ENCODE results near the gene ZNF385C. TPM values are rescaled to one million over a fixed set of nuclear protein-coding genes. Genes with fewer than 3 reads are reported as not detected.

The ZNF385C gene
- polyA plus RNA-seq, 4 donors, result 0.31 to 2.3 TPM; not detected in 2

DNA sequence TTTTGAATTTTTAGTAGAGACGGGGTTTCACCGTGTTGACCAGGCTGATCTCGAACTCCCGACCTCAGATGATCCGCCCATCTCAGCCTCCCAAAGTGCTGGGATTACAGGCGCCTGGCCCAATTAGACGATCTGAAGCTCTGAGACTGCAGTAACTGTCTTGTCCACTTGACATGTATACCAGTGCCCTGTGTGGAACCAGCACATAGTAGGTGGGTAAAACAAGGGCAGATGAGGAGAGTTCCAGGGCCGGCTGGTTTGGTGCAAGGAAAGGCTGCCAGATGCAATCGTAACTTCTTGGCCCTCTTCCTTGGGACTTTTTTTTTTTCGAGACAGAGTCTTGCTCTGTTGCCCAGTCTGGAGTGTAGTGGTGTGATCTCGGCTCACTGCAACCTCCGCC lies 50.9 kb downstream of the ZNF385C start:
- no peak overlapping the region for H3K27ac ChIP-seq (ENCODE audit: low read depth in 1 of 3, low read length in 2 of 3)
- DNase-seq, result no peak
- FAIRE-seq, result no peak
- peaks cover 0 to 7% (median 0%) of the 10 kb centered on the region in 3 donors for H3K4me1 ChIP-seq (ENCODE audit: control insufficient read depth in 3 of 3, insufficient read depth in 2 of 3, low read depth in 1 of 3, low read length in 2 of 3)
- peaks cover 0 to under 1% (median 0%) of the 10 kb centered on the region in 3 donors for H3K27me3 ChIP-seq (ENCODE audit: control insufficient read depth in 3 of 3, insufficient read depth in 3 of 3, low read length in 3 of 3)
- H3K4me3 ChIP-seq (ENCODE audit: low read depth in 1 of 3, low read length in 3 of 3), result no peak overlapping the region
- 85% methylated on average over 12 of the region's 12 CpGs for whole genome bisulfite sequencing, 3 donors
- H3K9me3 ChIP-seq (ENCODE audit: control insufficient read depth in 2 of 2, insufficient read depth in 1 of 2, low read depth in 1 of 2, low read length in 1 of 2), result no peaks in the 10 kb centered on the region
- H3K36me3 ChIP-seq (ENCODE audit: control insufficient read depth in 3 of 3, insufficient read depth in 2 of 3, low read depth in 1 of 3, low read length in 3 of 3), result peaks cover 0 to 16% (median 0%) of the 10 kb centered on the region in 3 donors

DNA sequence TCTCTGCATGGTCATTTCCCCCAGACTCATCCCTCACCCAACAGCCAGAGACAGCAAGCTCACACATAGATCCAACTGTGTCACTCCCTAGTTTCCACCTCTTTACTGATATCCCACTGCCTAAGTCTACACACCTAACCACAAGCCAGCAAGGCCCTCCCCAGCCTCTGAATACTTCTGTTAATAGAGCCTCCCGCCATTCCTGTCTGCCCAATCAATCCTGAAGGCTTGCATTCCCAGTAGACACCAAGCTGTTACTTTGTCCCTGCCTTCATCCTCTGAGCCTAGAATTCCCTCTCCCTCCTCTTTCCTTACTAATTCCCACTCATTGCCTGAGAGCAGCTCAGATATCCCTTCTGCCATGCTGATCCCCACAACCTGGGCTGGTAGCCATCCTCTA lies 52.6 kb downstream of the ZNF385C start:
- Histone ChIP-seq H3K27ac (ENCODE audit: low read depth in 1 of 3, low read length in 2 of 3) (no peak overlapping the region), H3K36me3 (ENCODE audit: control insufficient read depth in 3 of 3, insufficient read depth in 2 of 3, low read depth in 1 of 3, low read length in 3 of 3) (peaks cover 0 to 16% (median 0%) of the 10 kb centered on the region in 3 donors), H3K4me3 (ENCODE audit: low read depth in 1 of 3, low read length in 3 of 3) (no peak overlapping the region), H3K9me3 (ENCODE audit: control insufficient read depth in 2 of 2, insufficient read depth in 1 of 2, low read depth in 1 of 2, low read length in 1 of 2) (no peaks in the 10 kb centered on the region), H3K27me3 (ENCODE audit: control insufficient read depth in 3 of 3, insufficient read depth in 3 of 3, low read length in 3 of 3) (no peaks in the 10 kb centered on the region), H3K4me1 (ENCODE audit: control insufficient read depth in 3 of 3, insufficient read depth in 2 of 3, low read depth in 1 of 3, low read length in 2 of 3) (peaks cover 0 to 7% (median 0%) of the 10 kb centered on the region in 3 donors)
- 86 to 89% (median 88%) methylated on average over 1 of the region's 1 CpG for WGBS, 3 donors
- no peak for DNase-seq
- FAIRE-seq, result no peak

DNA sequence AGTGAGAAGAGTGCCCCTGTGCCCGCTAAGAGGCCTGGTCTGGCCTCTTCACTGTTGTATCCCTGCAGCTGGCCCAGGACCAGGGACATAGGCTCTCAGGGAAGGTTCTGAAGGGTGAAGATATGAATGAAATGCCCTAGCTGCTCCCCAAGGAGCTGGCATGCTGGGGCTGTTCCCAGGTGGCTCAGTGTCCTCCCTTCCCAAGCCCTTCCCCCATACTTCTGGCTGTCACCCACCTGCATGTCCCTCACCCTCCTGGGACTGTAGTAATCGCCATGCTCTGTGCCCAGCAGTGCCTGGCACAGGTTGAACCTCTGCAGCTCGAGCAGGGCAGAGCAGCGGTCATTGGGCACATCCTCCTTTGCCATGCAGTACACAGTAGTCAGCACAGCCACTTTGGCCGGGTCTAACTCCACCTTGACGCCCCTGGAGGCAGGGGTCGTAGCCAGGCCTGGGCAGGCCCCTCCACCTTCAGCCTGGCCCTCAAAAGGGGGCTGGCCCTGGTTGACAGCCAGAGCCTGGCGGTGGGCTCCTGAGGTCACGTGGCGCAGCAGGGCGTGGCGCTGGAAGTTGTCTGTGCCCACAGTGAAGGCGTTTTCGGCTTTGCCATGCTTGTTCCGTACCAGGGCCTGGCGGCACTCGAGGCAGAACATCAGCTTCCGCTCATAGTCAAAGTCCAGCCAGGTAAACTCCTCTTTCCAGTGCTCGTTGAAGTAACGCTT lies 55.5 kb downstream of the ZNF385C start:
- peaks cover 0 to 13% (median 4%) of the 10 kb centered on the region in 3 donors for H3K27me3 ChIP-seq (ENCODE audit: control insufficient read depth in 3 of 3, insufficient read depth in 3 of 3, low read length in 3 of 3)
- DNase-seq (no peak), FAIRE-seq (no peak)
- H3K9me3 ChIP-seq (ENCODE audit: control insufficient read depth in 2 of 2, insufficient read depth in 1 of 2, low read depth in 1 of 2, low read length in 1 of 2), result no peaks in the 10 kb centered on the region
- WGBS, 3 donors, result 89 to 91% (median 89%) methylated on average over 20 of the region's 20 CpGs
- no peaks in the 10 kb centered on the region for H3K4me1 ChIP-seq (ENCODE audit: control insufficient read depth in 3 of 3, insufficient read depth in 2 of 3, low read depth in 1 of 3, low read length in 2 of 3)
- H3K36me3 ChIP-seq (ENCODE audit: control insufficient read depth in 3 of 3, insufficient read depth in 2 of 3, low read depth in 1 of 3, low read length in 3 of 3), result peaks cover 0 to 16% (median 0%) of the 10 kb centered on the region in 3 donors
- H3K27ac ChIP-seq (ENCODE audit: low read depth in 1 of 3, low read length in 2 of 3), result no peak overlapping the region
- no peak overlapping the region for H3K4me3 ChIP-seq (ENCODE audit: low read depth in 1 of 3, low read length in 3 of 3)

GRCh38 chr17:42041619-42042018 lies 56.7 kb downstream of the ZNF385C start:
- FAIRE-seq, result no peak
- peaks cover 0 to 13% (median 4%) of the 10 kb centered on the region in 3 donors for H3K27me3 ChIP-seq (ENCODE audit: control insufficient read depth in 3 of 3, insufficient read depth in 3 of 3, low read length in 3 of 3)
- DNase-seq, result no peak
- no peak overlapping the region for H3K27ac ChIP-seq (ENCODE audit: low read depth in 1 of 3, low read length in 2 of 3)
- H3K4me1 ChIP-seq (ENCODE audit: control insufficient read depth in 3 of 3, insufficient read depth in 2 of 3, low read depth in 1 of 3, low read length in 2 of 3), result no peaks in the 10 kb centered on the region
- peaks cover 0 to 16% (median 0%) of the 10 kb centered on the region in 3 donors for H3K36me3 ChIP-seq (ENCODE audit: control insufficient read depth in 3 of 3, insufficient read depth in 2 of 3, low read depth in 1 of 3, low read length in 3 of 3)
- H3K9me3 ChIP-seq (ENCODE audit: control insufficient read depth in 2 of 2, insufficient read depth in 1 of 2, low read depth in 1 of 2, low read length in 1 of 2), result no peaks in the 10 kb centered on the region
- no peak overlapping the region for H3K4me3 ChIP-seq (ENCODE audit: low read depth in 1 of 3, low read length in 3 of 3)

GRCh38 chr17:42040818-42041217 lies 57.5 kb downstream of the ZNF385C start:
- no peak for DNase-seq
- no peak overlapping the region for H3K27ac ChIP-seq (ENCODE audit: low read depth in 1 of 3, low read length in 2 of 3)
- peaks cover 0 to 13% (median 4%) of the 10 kb centered on the region in 3 donors for H3K27me3 ChIP-seq (ENCODE audit: control insufficient read depth in 3 of 3, insufficient read depth in 3 of 3, low read length in 3 of 3)
- no peaks in the 10 kb centered on the region for H3K9me3 ChIP-seq (ENCODE audit: control insufficient read depth in 2 of 2, insufficient read depth in 1 of 2, low read depth in 1 of 2, low read length in 1 of 2)
- WGBS, 3 donors, result 94 to 97% (median 96%) methylated on average over 10 of the region's 10 CpGs
- no peaks in the 10 kb centered on the region for H3K4me1 ChIP-seq (ENCODE audit: control insufficient read depth in 3 of 3, insufficient read depth in 2 of 3, low read depth in 1 of 3, low read length in 2 of 3)
- H3K4me3 ChIP-seq (ENCODE audit: low read depth in 1 of 3, low read length in 3 of 3), result no peak overlapping the region
- no peak for FAIRE-seq
- peaks cover 0 to 14% (median 0%) of the 10 kb centered on the region in 3 donors for H3K36me3 ChIP-seq (ENCODE audit: control insufficient read depth in 3 of 3, insufficient read depth in 2 of 3, low read depth in 1 of 3, low read length in 3 of 3)

GRCh38 chr17:42039794-42040763 lies 58.2 kb downstream of the ZNF385C start:
- 39 to 51% (median 41%) methylated on average over 61 to 77 of the region's 77 CpGs for WGBS, 3 donors
- H3K36me3 ChIP-seq (ENCODE audit: control insufficient read depth in 3 of 3, insufficient read depth in 2 of 3, low read depth in 1 of 3, low read length in 3 of 3), result peaks cover 0 to 13% (median 0%) of the 10 kb centered on the region in 3 donors
- H3K27me3 ChIP-seq (ENCODE audit: control insufficient read depth in 3 of 3, insufficient read depth in 3 of 3, low read length in 3 of 3), result peaks cover 0 to 13% (median 4%) of the 10 kb centered on the region in 3 donors
- FAIRE-seq (no peak), DNase-seq (peak in 1 of 2 donors; percentile 39)
- no peaks in the 10 kb centered on the region for H3K9me3 ChIP-seq (ENCODE audit: control insufficient read depth in 2 of 2, insufficient read depth in 1 of 2, low read depth in 1 of 2, low read length in 1 of 2)
- H3K27ac ChIP-seq (ENCODE audit: low read depth in 1 of 3, low read length in 2 of 3), result no peak overlapping the region
- H3K4me1 ChIP-seq (ENCODE audit: control insufficient read depth in 3 of 3, insufficient read depth in 2 of 3, low read depth in 1 of 3, low read length in 2 of 3), result no peaks in the 10 kb centered on the region
- peak overlapping the region in 1 of 3 donors; percentile 12 for H3K4me3 ChIP-seq (ENCODE audit: low read depth in 1 of 3, low read length in 3 of 3)

DNA sequence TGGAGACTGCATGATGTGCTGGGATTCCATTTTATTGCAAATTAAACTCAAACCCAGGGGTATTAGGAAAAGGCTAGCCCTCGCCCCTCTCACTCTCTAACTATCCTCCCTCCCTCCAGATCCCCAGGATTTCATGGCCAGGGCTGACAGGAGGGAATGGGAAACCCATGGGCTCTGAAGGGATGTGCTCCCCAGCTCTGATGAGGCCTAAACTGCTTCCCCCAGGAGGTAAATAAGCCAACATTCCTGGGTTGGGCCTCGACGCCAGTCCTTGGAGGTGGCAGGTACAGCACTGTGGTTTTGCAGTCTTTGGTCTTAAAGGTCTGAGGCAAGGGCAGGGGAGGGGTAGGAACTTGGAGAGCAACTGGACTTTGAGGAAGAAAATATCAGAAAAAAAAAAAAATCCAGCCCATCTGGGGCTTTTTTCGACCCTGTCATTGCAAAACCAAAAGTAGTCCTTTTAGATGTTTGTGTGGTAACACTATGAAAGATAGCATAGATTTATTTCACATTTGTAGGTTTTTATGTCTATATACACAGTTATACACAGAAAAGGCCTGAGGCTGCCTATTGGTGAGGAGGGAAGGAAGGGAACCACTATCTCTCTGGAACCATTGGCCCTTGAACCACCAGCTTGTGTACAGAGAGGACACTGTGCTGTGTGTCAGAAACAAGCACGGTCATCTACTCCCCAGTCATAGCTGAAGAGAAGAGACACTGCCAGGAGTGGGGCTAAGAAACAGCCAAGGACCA lies 59.9 kb downstream of the ZNF385C start:
- Histone ChIP-seq H3K4me3 (ENCODE audit: low read depth in 1 of 3, low read length in 3 of 3) (no peak overlapping the region), H3K27ac (ENCODE audit: low read depth in 1 of 3, low read length in 2 of 3) (no peak overlapping the region), H3K4me1 (ENCODE audit: control insufficient read depth in 3 of 3, insufficient read depth in 2 of 3, low read depth in 1 of 3, low read length in 2 of 3) (no peaks in the 10 kb centered on the region), H3K27me3 (ENCODE audit: control insufficient read depth in 3 of 3, insufficient read depth in 3 of 3, low read length in 3 of 3) (peaks cover 0 to 13% (median 4%) of the 10 kb centered on the region in 3 donors), H3K9me3 (ENCODE audit: control insufficient read depth in 2 of 2, insufficient read depth in 1 of 2, low read depth in 1 of 2, low read length in 1 of 2) (no peaks in the 10 kb centered on the region), H3K36me3 (ENCODE audit: control insufficient read depth in 3 of 3, insufficient read depth in 2 of 3, low read depth in 1 of 3, low read length in 3 of 3) (peaks cover 0 to 11% (median 0%) of the 10 kb centered on the region in 3 donors)
- FAIRE-seq (no peak), DNase-seq (no peak)
- WGBS, 3 donors, result 70 to 74% (median 71%) methylated on average over 5 of the region's 5 CpGs

DNA sequence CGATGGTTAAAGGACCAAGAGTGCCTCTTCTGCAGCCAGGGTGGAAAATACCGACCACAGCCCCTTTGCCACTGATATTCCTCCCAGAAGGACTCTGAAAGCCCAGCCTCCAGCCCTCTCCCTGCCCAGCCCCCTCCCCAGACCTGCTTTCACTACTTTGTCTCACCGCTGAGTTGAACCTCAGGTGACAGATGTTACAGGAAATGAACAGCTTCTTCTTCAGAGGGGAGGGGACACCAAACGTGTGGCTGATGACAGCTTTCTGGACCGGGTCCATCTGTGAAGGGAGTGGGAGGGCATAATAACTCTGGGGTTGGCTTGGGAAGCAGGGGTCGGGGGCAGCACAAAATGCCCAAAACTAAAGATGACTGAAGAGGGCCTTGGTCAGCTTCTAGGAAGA lies 64.2 kb downstream of the ZNF385C start:
- WGBS, 3 donors, result 34 to 44% (median 43%) methylated on average over 5 to 6 of the region's 6 CpGs
- Histone ChIP-seq H3K27me3 (ENCODE audit: control insufficient read depth in 3 of 3, insufficient read depth in 3 of 3, low read length in 3 of 3) (peaks cover 0 to 5% (median 0%) of the 10 kb centered on the region in 3 donors), H3K4me1 (ENCODE audit: control insufficient read depth in 3 of 3, insufficient read depth in 2 of 3, low read depth in 1 of 3, low read length in 2 of 3) (no peaks in the 10 kb centered on the region), H3K9me3 (ENCODE audit: control insufficient read depth in 2 of 2, insufficient read depth in 1 of 2, low read depth in 1 of 2, low read length in 1 of 2) (no peaks in the 10 kb centered on the region), H3K36me3 (ENCODE audit: control insufficient read depth in 3 of 3, insufficient read depth in 2 of 3, low read depth in 1 of 3, low read length in 3 of 3) (no peaks in the 10 kb centered on the region), H3K27ac (ENCODE audit: low read depth in 1 of 3, low read length in 2 of 3) (no peak overlapping the region), H3K4me3 (ENCODE audit: low read depth in 1 of 3, low read length in 3 of 3) (no peak overlapping the region)
- DNase-seq (no peak), FAIRE-seq (no peak)
